Measurements from ENCODE around the gene MED13.

DNA sequence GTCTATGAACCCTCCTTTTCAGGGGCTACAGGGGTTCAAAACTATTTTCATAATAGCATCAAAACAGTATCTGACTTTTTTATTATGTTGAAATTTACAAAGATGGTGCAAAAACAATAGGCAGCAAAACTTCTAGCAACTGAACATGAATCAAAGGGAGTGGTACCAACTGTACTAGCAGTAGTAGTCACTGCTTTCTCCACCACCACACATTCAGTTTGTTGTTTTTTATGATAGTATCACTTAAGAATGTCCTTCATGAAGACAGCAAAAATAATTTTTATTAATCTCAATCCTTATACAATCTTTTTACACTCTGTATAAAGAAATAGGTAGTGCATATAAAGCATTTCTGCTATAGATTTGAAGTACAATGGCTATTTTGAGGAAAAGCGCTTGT, 47.6 kb downstream of the MED13 start:
- TF ChIP-seq, protein P1, sequence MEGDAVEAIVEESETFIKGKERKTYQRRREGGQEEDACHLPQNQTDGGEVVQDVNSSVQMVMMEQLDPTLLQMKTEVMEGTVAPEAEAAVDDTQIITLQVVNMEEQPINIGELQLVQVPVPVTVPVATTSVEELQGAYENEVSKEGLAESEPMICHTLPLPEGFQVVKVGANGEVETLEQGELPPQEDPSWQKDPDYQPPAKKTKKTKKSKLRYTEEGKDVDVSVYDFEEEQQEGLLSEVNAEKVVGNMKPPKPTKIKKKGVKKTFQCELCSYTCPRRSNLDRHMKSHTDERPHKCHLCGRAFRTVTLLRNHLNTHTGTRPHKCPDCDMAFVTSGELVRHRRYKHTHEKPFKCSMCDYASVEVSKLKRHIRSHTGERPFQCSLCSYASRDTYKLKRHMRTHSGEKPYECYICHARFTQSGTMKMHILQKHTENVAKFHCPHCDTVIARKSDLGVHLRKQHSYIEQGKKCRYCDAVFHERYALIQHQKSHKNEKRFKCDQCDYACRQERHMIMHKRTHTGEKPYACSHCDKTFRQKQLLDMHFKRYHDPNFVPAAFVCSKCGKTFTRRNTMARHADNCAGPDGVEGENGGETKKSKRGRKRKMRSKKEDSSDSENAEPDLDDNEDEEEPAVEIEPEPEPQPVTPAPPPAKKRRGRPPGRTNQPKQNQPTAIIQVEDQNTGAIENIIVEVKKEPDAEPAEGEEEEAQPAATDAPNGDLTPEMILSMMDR (IDR thresholded peaks at IDR 0.05; ENCODE audit: low read depth, low read length, missing input control), result no peak
- TF ChIP-seq TAF1 (conservative IDR thresholded peaks at IDR 0.05) (no peak), RXRA (IDR thresholded peaks at IDR 0.05) (no peak), FOXA1 (IDR thresholded peaks at IDR 0.05) (no peak), RAD21 (IDR thresholded peaks at IDR 0.05) (no peak), SP1 (IDR thresholded peaks at IDR 0.05) (no peak), GABPA (IDR thresholded peaks at IDR 0.05 in 1 of 2, conservative IDR thresholded peaks at IDR 0.05 in 1 of 2) (no peak), JUND (IDR thresholded peaks at IDR 0.05) (no peak), YY1 (IDR thresholded peaks at IDR 0.05) (no peak)
- TF ChIP-seq, protein P2, sequence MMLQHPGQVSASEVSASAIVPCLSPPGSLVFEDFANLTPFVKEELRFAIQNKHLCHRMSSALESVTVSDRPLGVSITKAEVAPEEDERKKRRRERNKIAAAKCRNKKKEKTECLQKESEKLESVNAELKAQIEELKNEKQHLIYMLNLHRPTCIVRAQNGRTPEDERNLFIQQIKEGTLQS (IDR thresholded peaks at IDR 0.05), result no peak
- TF ChIP-seq, protein P3, sequence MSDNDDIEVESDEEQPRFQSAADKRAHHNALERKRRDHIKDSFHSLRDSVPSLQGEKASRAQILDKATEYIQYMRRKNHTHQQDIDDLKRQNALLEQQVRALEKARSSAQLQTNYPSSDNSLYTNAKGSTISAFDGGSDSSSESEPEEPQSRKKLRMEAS (IDR thresholded peaks at IDR 0.05), result no peak
- TF ChIP-seq, protein P4, sequence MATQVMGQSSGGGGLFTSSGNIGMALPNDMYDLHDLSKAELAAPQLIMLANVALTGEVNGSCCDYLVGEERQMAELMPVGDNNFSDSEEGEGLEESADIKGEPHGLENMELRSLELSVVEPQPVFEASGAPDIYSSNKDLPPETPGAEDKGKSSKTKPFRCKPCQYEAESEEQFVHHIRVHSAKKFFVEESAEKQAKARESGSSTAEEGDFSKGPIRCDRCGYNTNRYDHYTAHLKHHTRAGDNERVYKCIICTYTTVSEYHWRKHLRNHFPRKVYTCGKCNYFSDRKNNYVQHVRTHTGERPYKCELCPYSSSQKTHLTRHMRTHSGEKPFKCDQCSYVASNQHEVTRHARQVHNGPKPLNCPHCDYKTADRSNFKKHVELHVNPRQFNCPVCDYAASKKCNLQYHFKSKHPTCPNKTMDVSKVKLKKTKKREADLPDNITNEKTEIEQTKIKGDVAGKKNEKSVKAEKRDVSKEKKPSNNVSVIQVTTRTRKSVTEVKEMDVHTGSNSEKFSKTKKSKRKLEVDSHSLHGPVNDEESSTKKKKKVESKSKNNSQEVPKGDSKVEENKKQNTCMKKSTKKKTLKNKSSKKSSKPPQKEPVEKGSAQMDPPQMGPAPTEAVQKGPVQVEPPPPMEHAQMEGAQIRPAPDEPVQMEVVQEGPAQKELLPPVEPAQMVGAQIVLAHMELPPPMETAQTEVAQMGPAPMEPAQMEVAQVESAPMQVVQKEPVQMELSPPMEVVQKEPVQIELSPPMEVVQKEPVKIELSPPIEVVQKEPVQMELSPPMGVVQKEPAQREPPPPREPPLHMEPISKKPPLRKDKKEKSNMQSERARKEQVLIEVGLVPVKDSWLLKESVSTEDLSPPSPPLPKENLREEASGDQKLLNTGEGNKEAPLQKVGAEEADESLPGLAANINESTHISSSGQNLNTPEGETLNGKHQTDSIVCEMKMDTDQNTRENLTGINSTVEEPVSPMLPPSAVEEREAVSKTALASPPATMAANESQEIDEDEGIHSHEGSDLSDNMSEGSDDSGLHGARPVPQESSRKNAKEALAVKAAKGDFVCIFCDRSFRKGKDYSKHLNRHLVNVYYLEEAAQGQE (IDR thresholded peaks at IDR 0.05), result no peak
- TF ChIP-seq, protein P5, sequence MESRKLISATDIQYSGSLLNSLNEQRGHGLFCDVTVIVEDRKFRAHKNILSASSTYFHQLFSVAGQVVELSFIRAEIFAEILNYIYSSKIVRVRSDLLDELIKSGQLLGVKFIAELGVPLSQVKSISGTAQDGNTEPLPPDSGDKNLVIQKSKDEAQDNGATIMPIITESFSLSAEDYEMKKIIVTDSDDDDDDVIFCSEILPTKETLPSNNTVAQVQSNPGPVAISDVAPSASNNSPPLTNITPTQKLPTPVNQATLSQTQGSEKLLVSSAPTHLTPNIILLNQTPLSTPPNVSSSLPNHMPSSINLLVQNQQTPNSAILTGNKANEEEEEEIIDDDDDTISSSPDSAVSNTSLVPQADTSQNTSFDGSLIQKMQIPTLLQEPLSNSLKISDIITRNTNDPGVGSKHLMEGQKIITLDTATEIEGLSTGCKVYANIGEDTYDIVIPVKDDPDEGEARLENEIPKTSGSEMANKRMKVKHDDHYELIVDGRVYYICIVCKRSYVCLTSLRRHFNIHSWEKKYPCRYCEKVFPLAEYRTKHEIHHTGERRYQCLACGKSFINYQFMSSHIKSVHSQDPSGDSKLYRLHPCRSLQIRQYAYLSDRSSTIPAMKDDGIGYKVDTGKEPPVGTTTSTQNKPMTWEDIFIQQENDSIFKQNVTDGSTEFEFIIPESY (IDR thresholded peaks at IDR 0.05), result no peak

Measured in liver (tissue), 3 donors.